ENCODE data around the gene ZDHHC21. TPM values are rescaled to one million over a fixed set of nuclear protein-coding genes. Genes with fewer than 3 reads are reported as not detected.

Gene ZDHHC21
- total RNA-seq, 1 experiment from 2014 or later = 3.4 TPM

- TF ChIP-seq, protein P1, sequence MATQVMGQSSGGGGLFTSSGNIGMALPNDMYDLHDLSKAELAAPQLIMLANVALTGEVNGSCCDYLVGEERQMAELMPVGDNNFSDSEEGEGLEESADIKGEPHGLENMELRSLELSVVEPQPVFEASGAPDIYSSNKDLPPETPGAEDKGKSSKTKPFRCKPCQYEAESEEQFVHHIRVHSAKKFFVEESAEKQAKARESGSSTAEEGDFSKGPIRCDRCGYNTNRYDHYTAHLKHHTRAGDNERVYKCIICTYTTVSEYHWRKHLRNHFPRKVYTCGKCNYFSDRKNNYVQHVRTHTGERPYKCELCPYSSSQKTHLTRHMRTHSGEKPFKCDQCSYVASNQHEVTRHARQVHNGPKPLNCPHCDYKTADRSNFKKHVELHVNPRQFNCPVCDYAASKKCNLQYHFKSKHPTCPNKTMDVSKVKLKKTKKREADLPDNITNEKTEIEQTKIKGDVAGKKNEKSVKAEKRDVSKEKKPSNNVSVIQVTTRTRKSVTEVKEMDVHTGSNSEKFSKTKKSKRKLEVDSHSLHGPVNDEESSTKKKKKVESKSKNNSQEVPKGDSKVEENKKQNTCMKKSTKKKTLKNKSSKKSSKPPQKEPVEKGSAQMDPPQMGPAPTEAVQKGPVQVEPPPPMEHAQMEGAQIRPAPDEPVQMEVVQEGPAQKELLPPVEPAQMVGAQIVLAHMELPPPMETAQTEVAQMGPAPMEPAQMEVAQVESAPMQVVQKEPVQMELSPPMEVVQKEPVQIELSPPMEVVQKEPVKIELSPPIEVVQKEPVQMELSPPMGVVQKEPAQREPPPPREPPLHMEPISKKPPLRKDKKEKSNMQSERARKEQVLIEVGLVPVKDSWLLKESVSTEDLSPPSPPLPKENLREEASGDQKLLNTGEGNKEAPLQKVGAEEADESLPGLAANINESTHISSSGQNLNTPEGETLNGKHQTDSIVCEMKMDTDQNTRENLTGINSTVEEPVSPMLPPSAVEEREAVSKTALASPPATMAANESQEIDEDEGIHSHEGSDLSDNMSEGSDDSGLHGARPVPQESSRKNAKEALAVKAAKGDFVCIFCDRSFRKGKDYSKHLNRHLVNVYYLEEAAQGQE (IDR thresholded peaks at IDR 0.05; ENCODE audit: insufficient read depth in 1 of 2, low read depth in 2 of 2, low read length in 1 of 2) = no peak
- no peak overlapping the region for H3K4me3 ChIP-seq (ENCODE audit: low read depth in 2 of 2, low read length in 2 of 2)
- ATAC-seq (no peak), DNase-seq (ENCODE audit: low read depth, low spot score) (no peak)
- CTCF ChIA-PET = no interaction called here
- POLR2A ChIA-PET = no interaction called here
- no TSS peak for BruUV-seq (replicated peaks)
- H3K36me3 ChIP-seq (ENCODE audit: control insufficient read depth, insufficient read depth, low read length) = no peaks in the 10 kb centered on the region
- H3K27me3 ChIP-seq (ENCODE audit: control insufficient read depth, insufficient read depth, low read length) = no peaks in the 10 kb centered on the region
- in situ Hi-C loops (cut with HindIII; ENCODE audit: low pct_unique_long_range_greater_than_20kb, low sequenced_read_pairs) (no loop called here), intact Hi-C loops (cut with micrococcal nuclease; ENCODE audit: unreplicated experiment) (no loop called here)
- no peaks in the 10 kb centered on the region for H3K9me3 ChIP-seq (ENCODE audit: control insufficient read depth, insufficient read depth, low read depth, low read length)
- no peak overlapping the region for H3K27ac ChIP-seq (ENCODE audit: low read length)
- H3K4me1 ChIP-seq (ENCODE audit: control insufficient read depth, insufficient read depth, low read length) = no peaks in the 10 kb centered on the region
Observed at GRCh38 chr9:14584571-14584970, 108.7 kb downstream of the ZDHHC21 start.

DNA sequence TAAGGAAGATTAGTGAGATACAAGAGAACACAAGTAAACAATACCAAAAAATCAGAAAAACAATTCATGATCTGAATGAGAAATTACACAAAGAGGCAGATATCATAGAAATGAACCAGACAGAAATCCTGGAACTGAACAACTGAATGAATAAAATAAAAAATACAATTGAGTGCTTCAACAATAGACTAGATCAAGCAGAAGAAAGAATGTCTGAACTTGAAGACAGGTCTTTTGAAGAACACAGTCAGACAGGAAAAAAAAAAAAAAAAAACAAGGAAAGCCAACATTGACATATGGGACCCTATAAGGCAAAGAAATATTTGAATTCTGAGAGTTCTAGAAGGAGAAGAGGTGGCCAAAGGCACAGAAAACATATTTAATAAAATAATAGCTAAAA is 115.2 kb downstream of the ZDHHC21 start:
- ATAC-seq (no peak), DNase-seq (ENCODE audit: low read depth, low spot score) (no peak)
- ChIA-PET CTCF (no interaction called here), POLR2A (no interaction called here)
- intact Hi-C loops (cut with micrococcal nuclease; ENCODE audit: unreplicated experiment) (no loop called here), in situ Hi-C loops (cut with HindIII; ENCODE audit: low pct_unique_long_range_greater_than_20kb, low sequenced_read_pairs) (no loop called here)
- Histone ChIP-seq H3K9me3 (ENCODE audit: control insufficient read depth, insufficient read depth, low read depth, low read length) (no peaks in the 10 kb centered on the region), H3K36me3 (ENCODE audit: control insufficient read depth, insufficient read depth, low read length) (no peaks in the 10 kb centered on the region), H3K4me1 (ENCODE audit: control insufficient read depth, insufficient read depth, low read length) (no peaks in the 10 kb centered on the region), H3K4me3 (ENCODE audit: low read depth in 2 of 2, low read length in 2 of 2) (no peak overlapping the region), H3K27ac (ENCODE audit: low read length) (no peak overlapping the region), H3K27me3 (ENCODE audit: control insufficient read depth, insufficient read depth, low read length) (no peaks in the 10 kb centered on the region)
- TF ChIP-seq, protein P2, sequence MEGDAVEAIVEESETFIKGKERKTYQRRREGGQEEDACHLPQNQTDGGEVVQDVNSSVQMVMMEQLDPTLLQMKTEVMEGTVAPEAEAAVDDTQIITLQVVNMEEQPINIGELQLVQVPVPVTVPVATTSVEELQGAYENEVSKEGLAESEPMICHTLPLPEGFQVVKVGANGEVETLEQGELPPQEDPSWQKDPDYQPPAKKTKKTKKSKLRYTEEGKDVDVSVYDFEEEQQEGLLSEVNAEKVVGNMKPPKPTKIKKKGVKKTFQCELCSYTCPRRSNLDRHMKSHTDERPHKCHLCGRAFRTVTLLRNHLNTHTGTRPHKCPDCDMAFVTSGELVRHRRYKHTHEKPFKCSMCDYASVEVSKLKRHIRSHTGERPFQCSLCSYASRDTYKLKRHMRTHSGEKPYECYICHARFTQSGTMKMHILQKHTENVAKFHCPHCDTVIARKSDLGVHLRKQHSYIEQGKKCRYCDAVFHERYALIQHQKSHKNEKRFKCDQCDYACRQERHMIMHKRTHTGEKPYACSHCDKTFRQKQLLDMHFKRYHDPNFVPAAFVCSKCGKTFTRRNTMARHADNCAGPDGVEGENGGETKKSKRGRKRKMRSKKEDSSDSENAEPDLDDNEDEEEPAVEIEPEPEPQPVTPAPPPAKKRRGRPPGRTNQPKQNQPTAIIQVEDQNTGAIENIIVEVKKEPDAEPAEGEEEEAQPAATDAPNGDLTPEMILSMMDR (IDR thresholded peaks at IDR 0.05) = no peak
- TF ChIP-seq, protein P1 (IDR thresholded peaks at IDR 0.05; ENCODE audit: insufficient read depth in 1 of 2, low read depth in 2 of 2, low read length in 1 of 2) = no peak
- TF ChIP-seq POLR2AphosphoS5 (IDR thresholded peaks at IDR 0.05; ENCODE audit: low read depth, low read length) (no peak), SIN3A (IDR thresholded peaks at IDR 0.05; ENCODE audit: borderline replicate concordance, insufficient read depth, low read depth, low read length) (no peak), TCF7L2 (IDR thresholded peaks at IDR 0.05; ENCODE audit: low read depth, low read length) (no peak)
- BruUV-seq (replicated peaks) = no TSS peak

Measured in Panc1 (cell line).